Measurements from ENCODE around the gene RPL19. TPM values are rescaled to one million over a fixed set of nuclear protein-coding genes. Genes with fewer than 3 reads are reported as not detected.
"Not testable (repeated sequence)": the region's sequence is repeated elsewhere in the genome, so short reads cannot be mapped to it uniquely, and the experiment has no call there.

Gene RPL19
- polyA plus RNA-seq, 1 experiment, result 1,903 TPM

DNA sequence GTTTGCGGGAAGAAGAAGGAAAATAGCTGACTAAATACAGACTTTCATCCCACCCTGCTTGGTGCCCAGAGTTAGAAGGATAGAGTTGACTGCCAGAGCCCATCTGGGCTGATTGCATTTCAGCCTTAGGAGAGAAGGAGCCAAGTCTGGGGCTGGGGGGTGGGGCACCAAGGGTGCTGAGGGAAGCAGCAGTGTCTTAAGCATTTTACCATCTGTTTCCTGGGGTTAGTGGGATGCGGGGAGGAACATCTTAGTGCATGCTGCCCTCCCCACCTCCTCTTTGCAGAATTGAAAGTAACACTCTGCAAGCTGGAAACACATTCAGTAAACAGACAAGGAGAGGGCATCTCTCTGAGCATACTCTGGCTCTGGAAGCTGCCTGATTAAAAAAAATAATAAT, 32.6 kb upstream of the RPL19 start:
- POLR2A ChIA-PET, result no interaction called here

DNA sequence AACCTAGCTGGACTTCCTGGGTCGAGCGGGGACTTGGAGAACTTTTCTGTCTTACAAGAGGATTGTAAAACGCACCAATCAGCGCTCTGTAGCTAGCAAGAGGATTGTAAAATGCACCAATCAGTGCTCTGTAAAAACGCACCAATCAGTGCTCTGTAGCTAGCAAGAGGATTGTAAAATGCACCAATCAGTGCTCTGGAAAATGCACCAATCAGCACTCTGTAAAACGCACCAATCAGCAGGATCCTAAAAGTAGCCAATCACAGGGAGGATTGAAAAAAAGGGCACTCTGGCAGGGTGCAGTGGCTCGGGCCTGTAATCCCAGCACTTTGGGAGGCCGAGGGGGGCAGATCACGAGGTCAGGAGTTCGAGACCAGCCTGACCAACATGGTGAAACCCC, 31.6 kb upstream of the RPL19 start:
- POLR2A ChIA-PET; DNase-seq (ENCODE audit: low read depth); H3K36me3 ChIP-seq (ENCODE audit: control insufficient read depth, insufficient read depth, low read length); H3K4me3 ChIP-seq (ENCODE audit: low read depth, low read length): not testable (repeated sequence)
- CTCF ChIA-PET, result interaction anchor here (0.8 to 2.7 kb wide), 6 partner anchors 10 to 185 kb away, joined by 3 to 11 read pairs (median 4); no protein-coding TSS in a partner anchor
- H3K27me3 ChIP-seq (ENCODE audit: control insufficient read depth, insufficient read depth, low read length), result peaks cover 19% of the 10 kb centered on the region

More for the DNA sequence above, 32.6 kb upstream of the RPL19 start:
- TF ChIP-seq, protein P1, sequence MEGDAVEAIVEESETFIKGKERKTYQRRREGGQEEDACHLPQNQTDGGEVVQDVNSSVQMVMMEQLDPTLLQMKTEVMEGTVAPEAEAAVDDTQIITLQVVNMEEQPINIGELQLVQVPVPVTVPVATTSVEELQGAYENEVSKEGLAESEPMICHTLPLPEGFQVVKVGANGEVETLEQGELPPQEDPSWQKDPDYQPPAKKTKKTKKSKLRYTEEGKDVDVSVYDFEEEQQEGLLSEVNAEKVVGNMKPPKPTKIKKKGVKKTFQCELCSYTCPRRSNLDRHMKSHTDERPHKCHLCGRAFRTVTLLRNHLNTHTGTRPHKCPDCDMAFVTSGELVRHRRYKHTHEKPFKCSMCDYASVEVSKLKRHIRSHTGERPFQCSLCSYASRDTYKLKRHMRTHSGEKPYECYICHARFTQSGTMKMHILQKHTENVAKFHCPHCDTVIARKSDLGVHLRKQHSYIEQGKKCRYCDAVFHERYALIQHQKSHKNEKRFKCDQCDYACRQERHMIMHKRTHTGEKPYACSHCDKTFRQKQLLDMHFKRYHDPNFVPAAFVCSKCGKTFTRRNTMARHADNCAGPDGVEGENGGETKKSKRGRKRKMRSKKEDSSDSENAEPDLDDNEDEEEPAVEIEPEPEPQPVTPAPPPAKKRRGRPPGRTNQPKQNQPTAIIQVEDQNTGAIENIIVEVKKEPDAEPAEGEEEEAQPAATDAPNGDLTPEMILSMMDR (IDR thresholded peaks at IDR 0.05; ENCODE audit: insufficient read depth, low read depth, low read length), result no peak
- CTCF ChIA-PET, result interaction anchor here (0.6 to 4.0 kb wide), 7 partner anchors 7 to 184 kb away, joined by 3 to 73 read pairs (median 4); no protein-coding TSS in a partner anchor
- Histone ChIP-seq H3K36me3 (ENCODE audit: control insufficient read depth, insufficient read depth, low read length) (no peaks in the 10 kb centered on the region), H3K4me3 (ENCODE audit: low read depth, low read length) (no peak overlapping the region), H3K27me3 (ENCODE audit: control insufficient read depth, insufficient read depth, low read length) (peaks cover 19% of the 10 kb centered on the region)
- DNase-seq (ENCODE audit: low read depth), result no peak

DNA sequence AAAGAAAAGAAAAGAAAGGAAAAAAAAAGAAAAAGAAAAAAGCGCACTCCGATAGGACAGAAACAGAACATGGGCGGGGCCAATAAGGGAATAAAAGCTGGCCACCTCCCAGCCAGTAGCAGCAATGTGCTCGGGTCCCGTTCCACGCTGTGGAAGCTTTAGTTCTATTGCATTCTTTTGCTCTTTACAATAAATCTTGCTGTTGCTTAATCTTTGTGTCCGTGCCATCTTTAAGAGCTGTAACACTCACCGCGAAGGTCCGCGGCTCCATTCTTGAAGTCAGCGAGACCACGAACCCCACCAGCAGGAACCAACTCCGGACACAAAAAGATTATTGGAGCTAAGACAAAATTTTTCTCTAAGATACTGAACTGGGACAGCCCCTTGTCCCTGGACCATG, 31.0 kb upstream of the RPL19 start:
- TF ChIP-seq, protein P1 (IDR thresholded peaks at IDR 0.05; ENCODE audit: insufficient read depth, low read depth, low read length), result no peak
- DNase-seq (ENCODE audit: low read depth), result no peak
- H3K36me3 ChIP-seq (ENCODE audit: control insufficient read depth, insufficient read depth, low read length), result no peaks in the 10 kb centered on the region
- peaks cover 19% of the 10 kb centered on the region for H3K27me3 ChIP-seq (ENCODE audit: control insufficient read depth, insufficient read depth, low read length)
- no peak overlapping the region for H3K4me3 ChIP-seq (ENCODE audit: low read depth, low read length)
- POLR2A ChIA-PET, result no interaction called here
- CTCF ChIA-PET, result interaction anchor here (0.8 to 2.7 kb wide), 4 partner anchors 16 to 75 kb away, joined by 4 to 10 read pairs (median 4); no protein-coding TSS in a partner anchor

DNA sequence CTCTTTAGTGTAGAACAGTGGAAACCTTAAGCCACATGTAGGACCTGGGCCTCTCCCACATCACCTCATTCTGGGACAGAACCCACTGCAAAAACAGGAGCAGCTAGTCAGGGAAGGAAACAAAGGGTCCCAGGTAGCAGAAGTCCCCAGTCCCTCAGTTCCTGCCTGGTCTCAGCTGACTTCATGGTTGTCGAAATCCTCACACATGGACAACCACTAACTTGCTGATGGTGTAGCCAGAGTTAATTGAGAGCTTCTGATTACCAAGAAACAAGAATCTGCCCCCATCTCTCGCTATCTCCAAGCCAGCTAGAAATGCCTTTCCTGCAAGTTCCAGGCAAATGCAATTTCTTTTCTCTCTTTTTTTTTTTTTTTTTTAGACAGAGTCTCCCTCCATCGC, 30.6 kb upstream of the RPL19 start:
- Histone ChIP-seq H3K27me3 (ENCODE audit: control insufficient read depth, insufficient read depth, low read length) (peaks cover 19% of the 10 kb centered on the region), H3K36me3 (ENCODE audit: control insufficient read depth, insufficient read depth, low read length) (no peaks in the 10 kb centered on the region; the same call in 1 of the 2 replicates), H3K4me3 (ENCODE audit: low read depth, low read length) (no peak overlapping the region)
- no peak for DNase-seq (ENCODE audit: low read depth)
- ChIA-PET POLR2A (no interaction called here), CTCF (interaction anchor here (1.5 to 2.7 kb wide), 2 partner anchors 16 to 24 kb away, joined by 4 to 10 read pairs; no protein-coding TSS in a partner anchor)
- TF ChIP-seq, protein P1 (IDR thresholded peaks at IDR 0.05; ENCODE audit: insufficient read depth, low read depth, low read length), result no peak

GRCh38 chr17:39170109-39170508, 30.0 kb upstream of the RPL19 start:
- ChIA-PET CTCF (interaction anchor here (0.6 to 2.7 kb wide), 4 partner anchors 17 to 187 kb away, joined by 3 to 10 read pairs (median 4); no protein-coding TSS in a partner anchor), POLR2A (no interaction called here)
- no peak for DNase-seq (ENCODE audit: low read depth)

More at GRCh38 chr17:39170109-39170508, 30.0 kb upstream of the RPL19 start:
- TF ChIP-seq, protein P1 (IDR thresholded peaks at IDR 0.05; ENCODE audit: insufficient read depth, low read depth, low read length), result no peak
- Histone ChIP-seq H3K36me3 (ENCODE audit: control insufficient read depth, insufficient read depth, low read length) (peaks cover 1% of the 10 kb centered on the region), H3K4me3 (ENCODE audit: low read depth, low read length) (no peak overlapping the region), H3K27me3 (ENCODE audit: control insufficient read depth, insufficient read depth, low read length) (peaks cover 16% of the 10 kb centered on the region)

All from BJ (cell line).